ENCODE data around the gene HNF1A. TPM values are rescaled to one million over a fixed set of nuclear protein-coding genes. Genes with fewer than 3 reads are reported as not detected.

Gene HNF1A
- total and polyA plus RNA-seq, 9 of the 15 experiments (the other 6 are each of a cell fraction or from before 2014, with no cell fraction given) = not detected

- TF ChIP-seq MYBL2 (IDR thresholded peaks at IDR 0.05; ENCODE audit: low read depth) (no peak), MYBL2 (CRISPR knock-in tag; IDR thresholded peaks at IDR 0.05; ENCODE audit: borderline replicate concordance) (no peak), HDAC1 (IDR thresholded peaks at IDR 0.05) (no peak), BACH1 (tag; IDR thresholded peaks at IDR 0.05) (no peak), SNRNP70 (optimal IDR thresholded peaks at IDR 0.05; ENCODE audit: low read depth, low read length) (no peak), HINFP (tag; conservative IDR thresholded peaks at IDR 0.05; ENCODE audit: low read depth) (no peak), CBFB (CRISPR knock-in tag; IDR thresholded peaks at IDR 0.05) (no peak), TCF3 (CRISPR knock-in tag; IDR thresholded peaks at IDR 0.05) (no peak), SRSF1 (IDR thresholded peaks at IDR 0.05; ENCODE audit: low read depth, low read length) (no peak), XRCC5 (IDR thresholded peaks at IDR 0.05; ENCODE audit: low read depth, low read length) (no peak), NRF1 (conservative IDR thresholded peaks at IDR 0.05 in 1 of 2, IDR thresholded peaks at IDR 0.05 in 1 of 2) (peak; percentile 29 to 37; a peak in 2 of 4 replicates), RBM17 (IDR thresholded peaks at IDR 0.05; ENCODE audit: borderline replicate concordance, low read depth, low read length) (no peak), THRB (CRISPR knock-in tag; conservative IDR thresholded peaks at IDR 0.05) (0 out of 2 replicates have a peak, but pooled peaks have one; percentile 8), ZNF644 (tag; IDR thresholded peaks at IDR 0.05; ENCODE audit: low read depth) (no peak), ZNF780A (CRISPR knock-in tag; IDR thresholded peaks at IDR 0.05) (no peak), ZNF57 (CRISPR knock-in tag; IDR thresholded peaks at IDR 0.05) (no peak), MED1 (CRISPR knock-in tag; IDR thresholded peaks at IDR 0.05; ENCODE audit: borderline replicate concordance) (no peak), FOXP1 (CRISPR knock-in tag; IDR thresholded peaks at IDR 0.05) (peak; percentile 45; the same call in 1 of the 2 replicates), ZNF316 (IDR thresholded peaks at IDR 0.05) (no peak), ZNF146 (CRISPR knock-in tag; IDR thresholded peaks at IDR 0.05; ENCODE audit: unreplicated experiment) (no peak), ESRRA (IDR thresholded peaks at IDR 0.05; ENCODE audit: borderline replicate concordance, low read depth) (peak; percentile 32; the same call in 1 of the 2 replicates)
- TF ChIP-seq, protein P1, sequence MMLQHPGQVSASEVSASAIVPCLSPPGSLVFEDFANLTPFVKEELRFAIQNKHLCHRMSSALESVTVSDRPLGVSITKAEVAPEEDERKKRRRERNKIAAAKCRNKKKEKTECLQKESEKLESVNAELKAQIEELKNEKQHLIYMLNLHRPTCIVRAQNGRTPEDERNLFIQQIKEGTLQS (IDR thresholded peaks at IDR 0.05) = no peak
- TF ChIP-seq, protein P1 (CRISPR knock-in tag; conservative IDR thresholded peaks at IDR 0.05) = no peak
- TF ChIP-seq, protein P2, sequence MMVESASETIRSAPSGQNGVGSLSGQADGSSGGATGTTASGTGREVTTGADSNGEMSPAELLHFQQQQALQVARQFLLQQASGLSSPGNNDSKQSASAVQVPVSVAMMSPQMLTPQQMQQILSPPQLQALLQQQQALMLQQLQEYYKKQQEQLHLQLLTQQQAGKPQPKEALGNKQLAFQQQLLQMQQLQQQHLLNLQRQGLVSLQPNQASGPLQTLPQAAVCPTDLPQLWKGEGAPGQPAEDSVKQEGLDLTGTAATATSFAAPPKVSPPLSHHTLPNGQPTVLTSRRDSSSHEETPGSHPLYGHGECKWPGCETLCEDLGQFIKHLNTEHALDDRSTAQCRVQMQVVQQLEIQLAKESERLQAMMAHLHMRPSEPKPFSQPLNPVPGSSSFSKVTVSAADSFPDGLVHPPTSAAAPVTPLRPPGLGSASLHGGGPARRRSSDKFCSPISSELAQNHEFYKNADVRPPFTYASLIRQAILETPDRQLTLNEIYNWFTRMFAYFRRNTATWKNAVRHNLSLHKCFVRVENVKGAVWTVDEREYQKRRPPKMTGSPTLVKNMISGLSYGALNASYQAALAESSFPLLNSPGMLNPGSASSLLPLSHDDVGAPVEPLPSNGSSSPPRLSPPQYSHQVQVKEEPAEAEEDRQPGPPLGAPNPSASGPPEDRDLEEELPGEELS (CRISPR knock-in tag; IDR thresholded peaks at IDR 0.05; ENCODE audit: borderline replicate concordance) = no peak
Measured at GRCh38 chr12:121026274-121027045, 48.1 kb downstream of the HNF1A start (continued).

Measured in K562 (cell line).